CD14-positive monocyte (primary cell): ENCODE data around the gene DGUOK. TPM values are rescaled to one million over a fixed set of nuclear protein-coding genes. Genes with fewer than 3 reads are reported as not detected.
A peak's percentile ranks its signal among the peaks of the same experiment; 100 is the strongest.

Source experiments
- DNase-seq, 3 donors: peaks; one replicate each; pipeline ENCODE4 v3.0.0-alpha.2; 2011 to 2022
- H2AFZ ChIP-seq: 2 replicates; pipeline ENCODE4 v1.6.0; 2012; ENCODE audit warnings: mild to moderate bottlenecking, low read depth, low read length, inconsistent platforms; ENCODE audit not compliant: insufficient read depth, poor library complexity, severe bottlenecking
- H3K27ac ChIP-seq, 2 donors: 1 replicate in 1 of 2; 2 replicates in 1 of 2; pipeline ENCODE4 v1.5.1; 2012 to 2013; ENCODE audit warnings: low read length in 2 of 2, control low read depth in 1 of 2, inconsistent platforms in 1 of 2, low read depth in 1 of 2, mild to moderate bottlenecking in 1 of 2
- H3K27me3 ChIP-seq, 2 donors: one replicate each; pipeline versions ENCODE4 v1.6.0 to v1.6.1; 2011 to 2013; ENCODE audit warnings: low read length in 2 of 2; ENCODE audit not compliant: control insufficient read depth in 2 of 2, insufficient read depth in 2 of 2
- H3K36me3 ChIP-seq, 2 donors: replicated peaks in 1 of 2; 1 replicate in 1 of 2; 2 replicates in 1 of 2; pipeline versions ENCODE4 v1.5.1 to v1.6.1; 2012 to 2013; ENCODE audit warnings: low read length in 2 of 2, control low read depth in 1 of 2, inconsistent platforms in 1 of 2, mild to moderate bottlenecking in 1 of 2; ENCODE audit not compliant: insufficient read depth in 2 of 2, control insufficient read depth in 1 of 2
- H3K4me1 ChIP-seq, 2 donors: 1 replicate in 1 of 2; 2 replicates in 1 of 2; pipeline versions ENCODE4 v1.5.1 to v1.6.1; 2012 to 2013; ENCODE audit warnings: low read length in 2 of 2, control low read depth in 1 of 2, inconsistent platforms in 1 of 2, mild to moderate bottlenecking in 1 of 2, moderate library complexity in 1 of 2; ENCODE audit not compliant: insufficient read depth in 2 of 2, control insufficient read depth in 1 of 2
- H3K4me2 ChIP-seq: replicated peaks from 2 replicates; pipeline ENCODE3; 2012; ENCODE audit warnings: low read length, moderate library complexity, mild to moderate bottlenecking; ENCODE audit not compliant: poor library complexity, severe bottlenecking; ENCODE audit errors: extremely low read depth
- H3K4me3 ChIP-seq, 3 experiments: fragments of 200-600 bp in 1 of 3; sonication (generic) in 1 of 3; replicated peaks in 1 of 3; 1 replicate in 2 of 3; 2 replicates in 1 of 3; pipeline ENCODE4 v1.5.1; 2011 to 2013; ENCODE audit warnings: low read length in 3 of 3, mild to moderate bottlenecking in 3 of 3, control low read depth in 2 of 3, low read depth in 2 of 3, inconsistent platforms in 1 of 3, moderate library complexity in 1 of 3
- H3K79me2 ChIP-seq: 2 replicates; pipeline ENCODE4 v1.6.0; 2012; ENCODE audit warnings: mild to moderate bottlenecking, control low read depth, inconsistent platforms, low read length, moderate library complexity; ENCODE audit not compliant: insufficient read depth
- H3K9ac ChIP-seq: 2 replicates; pipeline ENCODE4 v1.6.0; 2017; ENCODE audit warnings: low read length, mild to moderate bottlenecking; ENCODE audit not compliant: insufficient read depth, poor library complexity, severe bottlenecking
- H3K9me3 ChIP-seq, 2 donors: replicated peaks in 1 of 2; 1 replicate in 1 of 2; 2 replicates in 1 of 2; pipeline versions ENCODE4 v1.5.1 to v1.6.1; 2012 to 2013; ENCODE audit warnings: low read length in 2 of 2, control low read depth in 1 of 2; ENCODE audit not compliant: control insufficient read depth in 1 of 2, insufficient read depth in 1 of 2
- H4K20me1 ChIP-seq: 2 replicates; pipeline ENCODE4 v1.6.0; 2012; ENCODE audit warnings: mild to moderate bottlenecking, low read length, control low read depth, moderate library complexity; ENCODE audit not compliant: insufficient read depth
- H3K27ac Mint-ChIP-seq, 7 donors: one replicate each; pipeline ENCODE4 v1.8.0; 2020; ENCODE audit warnings: mild to moderate bottlenecking in 7 of 7, mixed read lengths in 7 of 7, moderate library complexity in 6 of 7, inconsistent platforms in 2 of 7
- H3K27me3 Mint-ChIP-seq, 3 donors: one replicate each; pipeline ENCODE4 v1.8.0; 2021 to 2022; ENCODE audit warnings: low read depth in 3 of 3, mild to moderate bottlenecking in 3 of 3, mixed read lengths in 3 of 3, moderate library complexity in 3 of 3, inconsistent platforms in 1 of 3
- H3K36me3 Mint-ChIP-seq, 2 donors: one replicate each; pipeline ENCODE4 v1.8.0; 2020; ENCODE audit warnings: mixed read lengths in 2 of 2, inconsistent platforms in 1 of 2, mild to moderate bottlenecking in 1 of 2
- H3K4me1 Mint-ChIP-seq: one replicate; pipeline ENCODE4 v1.8.0; 2020; ENCODE audit warnings: mild to moderate bottlenecking, mixed read lengths
- H3K4me3 Mint-ChIP-seq, 2 donors: one replicate each; pipeline ENCODE4 v1.8.0; 2020; ENCODE audit warnings: mild to moderate bottlenecking in 2 of 2, mixed read lengths in 2 of 2, moderate library complexity in 1 of 2
- H3K9me3 Mint-ChIP-seq, 7 donors: one replicate each; pipeline ENCODE4 v1.8.0; 2020 to 2022; ENCODE audit warnings: mixed read lengths in 7 of 7, mild to moderate bottlenecking in 6 of 7, moderate library complexity in 6 of 7, inconsistent platforms in 2 of 7
- CTCF ChIP-seq: fragments of 200-600 bp; IDR thresholded peaks from one replicate; pipeline ENCODE4 v1.8.0; 2022; ENCODE audit warnings: antibody characterized with exemption, mild to moderate bottlenecking
- WGBS: methylation state at CpG from one replicate; pipeline ENCODE4 v1.1.5; 2013; ENCODE audit warnings: missing lambda C conversion rate; ENCODE audit not compliant: insufficient coverage; 5-methylcytosine and 5-hydroxymethylcytosine counted together
- intact Hi-C, 2 donors: fragments of 100-400 bp; cut with micrococcal nuclease; formaldehyde crosslinking; loops; one replicate each; pipeline versions ENCODE4 v1.15.0 to v1.15.1; 2023
- polyA plus RNA-seq, 3 donors: library from polyadenylated mRNA; depleted of rRNA in 1 of 3; unstranded in 2 of 3; stranded (reverse) in 1 of 3; fragments of 300-500 nt in 2 of 3; fragments of >200 nt in 1 of 3; fragmentation: Illumina TruSeq in 2 of 3; gene quantifications; 1 replicate in 2 of 3; 2 replicates in 1 of 3; pipeline ENCODE4 v1.2.3, GENCODE V29; 2012 to 2021

Gene DGUOK
- polyA plus RNA-seq, 3 donors = 62.9 to 129 (median 123) TPM

- intact Hi-C loops = no loop called here
- TF ChIP-seq CTCF = no peak
- Mint-ChIP-seq H3K4me3 (no peak overlapping the region), H3K4me1 (peaks cover 84% of the 10 kb centered on the region), H3K27me3 (peaks cover 1 to 3% (median 3%) of the 10 kb centered on the region in 3 donors), H3K9me3 (no peaks in the 10 kb centered on the region), H3K27ac (peak overlapping the region in 3 of 7 donors; percentile 25 to 62 (median 48)), H3K36me3 (peaks cover 39 to 62% of the 10 kb centered on the region in 2 donors)
- Histone ChIP-seq H3K36me3 (peaks cover 14 to 55% of the 10 kb centered on the region in 2 donors), H3K4me3 (no peak overlapping the region), H3K4me1 (peaks cover 26 to 52% of the 10 kb centered on the region in 2 donors), H3K9ac (no peak overlapping the region), H3K27me3 (no peaks in the 10 kb centered on the region), H2AFZ (no peak overlapping the region), H3K4me2 (no peak overlapping the region), H3K9me3 (no peaks in the 10 kb centered on the region), H3K27ac (no peak overlapping the region), H4K20me1 (peaks cover 99% of the 10 kb centered on the region), H3K79me2 (peaks cover 99% of the 10 kb centered on the region)
- no peak for DNase-seq
- 71% methylated on average over 3 of the region's 4 CpGs for WGBS
Observed at GRCh38 chr2:73998933-73999332, 72.3 kb downstream of the DGUOK start.

- H3K79me2 ChIP-seq = peaks cover 99% of the 10 kb centered on the region
- no peak for TF ChIP-seq CTCF
- Mint-ChIP-seq H3K27me3 (peaks cover 1 to 3% (median 3%) of the 10 kb centered on the region in 3 donors), H3K4me3 (no peak overlapping the region), H3K36me3 (peaks cover 45 to 65% of the 10 kb centered on the region in 2 donors), H3K27ac (peak overlapping the region in 4 of 7 donors; percentile 42 to 59 (median 50)), H3K4me1 (peaks cover 81% of the 10 kb centered on the region), H3K9me3 (no peaks in the 10 kb centered on the region)
- H3K36me3 ChIP-seq = peaks cover 18 to 63% of the 10 kb centered on the region in 2 donors
- no peak overlapping the region for H3K27ac ChIP-seq
- intact Hi-C loops = loop anchor here in 1 of 2 donors (10.0 kb wide), 1 partner anchor 75 kb away; no protein-coding TSS in a partner anchor
- H3K4me3 ChIP-seq = no peak overlapping the region
- no peak overlapping the region for H2AFZ ChIP-seq
- no peaks in the 10 kb centered on the region for H3K27me3 ChIP-seq
- H3K4me2 ChIP-seq = no peak overlapping the region
- no peak overlapping the region for H3K9ac ChIP-seq
- H3K9me3 ChIP-seq = no peaks in the 10 kb centered on the region
- H4K20me1 ChIP-seq = peaks cover 99% of the 10 kb centered on the region
- 87% methylated on average over 9 of the region's 10 CpGs for WGBS
- H3K4me1 ChIP-seq = peaks cover 26 to 46% of the 10 kb centered on the region in 2 donors
- DNase-seq = no peak
Observed at GRCh38 chr2:73999881-74000597, 73.4 kb downstream of the DGUOK start.
